HCT116 (cell line): ENCODE results near the gene CCDC91. TPM values are rescaled to one million over a fixed set of nuclear protein-coding genes. Genes with fewer than 3 reads are reported as not detected.

ENCODE experiments used
- ATAC-seq: fragments of 200-7000 bp; cut with Tn5 transposase; 2 replicates; pipeline ENCODE4 v1.9.1; 2020; ENCODE audit warnings: mild to moderate bottlenecking, moderate library complexity
- BruUV-seq: library from RNA; stranded (reverse); fragments of 400-500 nt; replicated peaks from 2 replicates; lab custom pipeline; 2021; lab: Mats Ljungman, UMichigan
- CTCF ChIA-PET: fragments of 300-600 bp; sonication (Branson Sonifier 250); formaldehyde crosslinking; loops from one replicate; lab custom pipeline; 2021; ENCODE audit warnings: antibody characterized with exemption; lab: Charles Lee
- POLR2A ChIA-PET: fragments of 300-600, 350-600 bp; sonication (Branson Sonifier 250); formaldehyde crosslinking; loops from one replicate; lab custom pipeline; 2021; ENCODE audit warnings: antibody characterized with exemption; lab: Charles Lee
- RAD21 ChIA-PET, 2 experiments: fragments of 300-600 bp; sonication (Branson Sonifier 250); formaldehyde crosslinking; loops; one replicate each; lab custom pipeline; 2023; ENCODE audit warnings: low total read pairs in 2 of 2; ENCODE audit not compliant: uncharacterized antibody in 2 of 2, unreplicated experiment in 2 of 2, low non-redundant PET in 1 of 2; lab: Charles Lee
- DNase-seq: peaks from one replicate; pipeline ENCODE4 v3.0.0-alpha.2; 2010; ENCODE audit warnings: low read depth, low spot score
- H2AFZ ChIP-seq: fragments of 200-600 bp; shearing (Covaris generic), sonication (generic); 2 replicates; pipeline ENCODE4 v1.6.1; 2017; ENCODE audit warnings: low read depth, mixed run types, mixed read lengths, antibody characterized with exemption, low read length; ENCODE audit not compliant: poor library complexity, severe bottlenecking
- H3K27ac ChIP-seq: 2 replicates; pipeline ENCODE4 v1.5.1; 2012; ENCODE audit warnings: low read depth, low read length
- H3K27me3 ChIP-seq: fragments of 200-600 bp; sonication (generic); 2 replicates; pipeline ENCODE4 v1.6.1; 2016; ENCODE audit warnings: mixed run types, low read length, mixed read lengths; ENCODE audit not compliant: insufficient read depth
- H3K36me3 ChIP-seq, 2 experiments: fragments of 200-500 bp in 1 of 2; fragments of 200-600 bp in 1 of 2; sonication (Bioruptor generic) in 1 of 2; sonication (generic) in 1 of 2; 2 replicates each; pipeline versions ENCODE4 v1.5.1 to v1.6.1; 2014 to 2016; ENCODE audit warnings: low read length in 2 of 2, inconsistent platforms in 1 of 2, mixed read lengths in 1 of 2, mixed run types in 1 of 2; ENCODE audit not compliant: insufficient read depth in 2 of 2, control insufficient read depth in 1 of 2
- H3K4me1 ChIP-seq, 2 experiments: fragments of 200-600 bp in 1 of 2; sonication (generic) in 1 of 2; 2 replicates each; pipeline versions ENCODE4 v1.5.1 to v1.6.1; 2012 to 2017; ENCODE audit warnings: low read length in 2 of 2, inconsistent platforms in 1 of 2, mild to moderate bottlenecking in 1 of 2, mixed read lengths in 1 of 2, mixed run types in 1 of 2, moderate library complexity in 1 of 2; ENCODE audit not compliant: insufficient read depth in 2 of 2, control insufficient read depth in 1 of 2
- H3K4me2 ChIP-seq: fragments of 200-600 bp; sonication (generic); 2 replicates; pipeline ENCODE4 v1.6.1; 2017; ENCODE audit warnings: mixed run types, low read length, mixed read lengths
- H3K4me3 ChIP-seq, 2 experiments: fragments of 200-600 bp in 1 of 2; sonication (generic) in 1 of 2; replicated peaks in 1 of 2; 2 replicates each; pipeline ENCODE4 v1.5.1; 2011 to 2016; ENCODE audit warnings: low read length in 2 of 2, control low read depth in 1 of 2, low read depth in 1 of 2, mild to moderate bottlenecking in 1 of 2, mixed read lengths in 1 of 2, mixed run types in 1 of 2
- H3K79me2 ChIP-seq: fragments of 200-600 bp; sonication (generic); 2 replicates; pipeline ENCODE4 v1.6.1; 2017; ENCODE audit warnings: mild to moderate bottlenecking, mixed run types, low read length, moderate library complexity, mixed read lengths; ENCODE audit not compliant: insufficient read depth
- H3K9ac ChIP-seq: fragments of 200-600 bp; sonication (generic); 2 replicates; pipeline ENCODE4 v1.6.1; 2016; ENCODE audit warnings: low read length, mixed read lengths
- H3K9me2 ChIP-seq: fragments of 200-600 bp; sonication (generic), shearing (Covaris generic); 2 replicates; pipeline ENCODE4 v1.6.1; 2017; ENCODE audit warnings: mixed run types, mild to moderate bottlenecking, moderate library complexity; ENCODE audit not compliant: insufficient read depth
- H3K9me3 ChIP-seq, 2 experiments: fragments of 200-500 bp in 1 of 2; fragments of 200-600 bp in 1 of 2; sonication (Bioruptor generic) in 1 of 2; sonication (generic) in 1 of 2; 2 replicates each; pipeline ENCODE4 v1.6.1; 2014 to 2017; ENCODE audit warnings: low read length in 2 of 2, mixed read lengths in 2 of 2, inconsistent platforms in 1 of 2, low read depth in 1 of 2, mild to moderate bottlenecking in 1 of 2, mixed run types in 1 of 2, moderate library complexity in 1 of 2; ENCODE audit not compliant: control insufficient read depth in 1 of 2, insufficient read depth in 1 of 2
- H4K20me1 ChIP-seq: fragments of 200-600 bp; sonication (generic), shearing (Covaris generic); 2 replicates; pipeline ENCODE4 v1.6.1; 2017; ENCODE audit warnings: mixed run types, mild to moderate bottlenecking, moderate library complexity; ENCODE audit not compliant: insufficient read depth
- ATF3 ChIP-seq: IDR thresholded peaks from 2 replicates; pipeline ENCODE4 v1.6.1; 2012
- CBX3 ChIP-seq: IDR thresholded peaks from 2 replicates; pipeline ENCODE4 v1.6.1; 2012; ENCODE audit warnings: low read depth
- CTCF ChIP-seq, 3 experiments: fragments of 200-600 bp in 1 of 3; sonication (generic) in 1 of 3; IDR thresholded peaks in 2 of 3; conservative IDR thresholded peaks in 1 of 3; 2 replicates each; pipeline ENCODE4 v1.5.1; 2012 to 2017; ENCODE audit warnings: low read depth in 2 of 3, low read length in 2 of 3, antibody characterized with exemption in 1 of 3, borderline replicate concordance in 1 of 3, control low read depth in 1 of 3, mild to moderate bottlenecking in 1 of 3, mixed read lengths in 1 of 3, mixed run types in 1 of 3, moderate library complexity in 1 of 3; ENCODE audit not compliant: insufficient read depth in 1 of 3
- EGR1 ChIP-seq: IDR thresholded peaks from 2 replicates; pipeline ENCODE4 v1.6.1; 2012; ENCODE audit warnings: low read depth
- ELF1 ChIP-seq: IDR thresholded peaks from 2 replicates; pipeline ENCODE4 v1.6.1; 2012; ENCODE audit warnings: low read depth, borderline replicate concordance
- EZH2phosphoT487 ChIP-seq: fragments of 200-600 bp; IDR thresholded peaks from 2 replicates; pipeline ENCODE4 v1.6.1; 2018; ENCODE audit warnings: antibody characterized with exemption, borderline replicate concordance
- FOSL1 ChIP-seq: IDR thresholded peaks from 2 replicates; pipeline ENCODE4 v1.6.1; 2012; ENCODE audit warnings: low read depth
- JUND ChIP-seq: IDR thresholded peaks from 2 replicates; pipeline ENCODE4 v1.6.1; 2012
- MAX ChIP-seq: IDR thresholded peaks from 2 replicates; pipeline ENCODE4 v1.6.1; 2012
- POLR2A ChIP-seq: IDR thresholded peaks from 2 replicates; pipeline ENCODE4 v1.7.0; 2011; ENCODE audit warnings: borderline replicate concordance; ENCODE audit not compliant: insufficient read depth, insufficient read length; ENCODE audit errors: extremely low read depth
- POLR2AphosphoS5 ChIP-seq: IDR thresholded peaks from 2 replicates; pipeline ENCODE4 v1.6.1; 2011; ENCODE audit warnings: mild to moderate bottlenecking, low read depth, low read length, moderate library complexity
- SIN3A ChIP-seq: IDR thresholded peaks from 2 replicates; pipeline ENCODE4 v1.6.1; 2012; ENCODE audit warnings: low read depth
- SP1 ChIP-seq: IDR thresholded peaks from 2 replicates; pipeline ENCODE4 v1.6.1; 2012; ENCODE audit warnings: low read depth
- TCF7L2 ChIP-seq: IDR thresholded peaks from 2 replicates; pipeline ENCODE4 v1.7.0; 2011; ENCODE audit warnings: borderline replicate concordance, inconsistent platforms; ENCODE audit not compliant: insufficient read depth, insufficient read length; ENCODE audit errors: extremely low read depth
- YY1 ChIP-seq: IDR thresholded peaks from 2 replicates; pipeline ENCODE4 v1.6.1; 2011; ENCODE audit warnings: low read length, low read depth, moderate library complexity, mild to moderate bottlenecking; ENCODE audit not compliant: insufficient replicate concordance; ENCODE audit errors: extremely low read depth
- ZFX ChIP-seq: fragments of 450-650 bp; IDR thresholded peaks from 2 replicates; pipeline ENCODE4 v1.6.1; 2017
- ZNF274 ChIP-seq: fragments of 200-500 bp; sonication (Bioruptor generic); IDR thresholded peaks from 2 replicates; pipeline ENCODE4 v1.6.1; 2014; ENCODE audit warnings: mild to moderate bottlenecking, low read depth, low read length, inconsistent platforms
- intact Hi-C: fragments of 100-400 bp; cut with micrococcal nuclease; formaldehyde crosslinking; loops from 2 replicates; pipeline ENCODE4 v1.10.0; 2022
- total RNA-seq: library from RNA; stranded (reverse); gene quantifications from one replicate; pipeline ENCODE4 v1.2.1, GENCODE V29; 2021; ENCODE audit not compliant: unreplicated experiment
- TF ChIP-seq, protein P1 (sequence below): IDR thresholded peaks from 2 replicates; pipeline ENCODE4 v1.6.1; 2011; ENCODE audit warnings: mild to moderate bottlenecking, low read length, moderate library complexity; ENCODE audit not compliant: insufficient replicate concordance; ENCODE audit errors: extremely low read depth

The CCDC91 gene
- total RNA-seq, 1 experiment from 2014 or later, result 18.1 TPM

DNA sequence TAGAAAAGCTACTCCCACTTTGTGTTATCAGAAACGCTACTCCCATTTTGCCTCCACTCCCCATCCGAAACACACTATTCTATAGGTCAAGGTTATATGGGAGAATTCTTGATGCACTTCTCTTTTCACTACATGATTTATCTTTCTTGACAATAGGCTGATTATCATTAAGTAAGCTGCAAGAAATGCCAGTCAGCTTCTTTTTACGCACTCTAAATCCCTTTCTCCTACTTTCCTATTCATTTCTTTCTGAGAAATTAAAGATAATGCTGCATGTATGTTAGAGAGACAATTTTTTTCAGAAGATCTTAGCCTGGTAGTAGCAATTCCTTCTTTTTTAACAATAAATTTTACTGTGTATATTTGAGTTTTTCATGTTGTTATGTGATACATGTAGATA, 41.0 kb upstream of the CCDC91 start:
- Histone ChIP-seq H3K9me2 (no peaks in the 10 kb centered on the region), H3K27ac (no peak overlapping the region), H3K36me3 (no peaks in the 10 kb centered on the region), H3K4me1 (no peaks in the 10 kb centered on the region), H3K9me3 (no peaks in the 10 kb centered on the region), H2AFZ (no peak overlapping the region), H3K79me2 (no peaks in the 10 kb centered on the region), H3K4me3 (no peak overlapping the region), H3K27me3 (no peaks in the 10 kb centered on the region), H3K4me2 (no peak overlapping the region), H3K9ac (no peak overlapping the region), H4K20me1 (no peaks in the 10 kb centered on the region)
- ChIA-PET CTCF (no interaction called here), POLR2A (no interaction called here), RAD21 (no interaction called here)
- intact Hi-C loops, result no loop called here
- no peak for DNase-seq
- ATAC-seq, result no peak
- TF ChIP-seq TCF7L2 (no peak), POLR2A (no peak), EZH2phosphoT487 (no peak), YY1 (no peak), ZNF274 (no peak), EGR1 (no peak), ELF1 (no peak), POLR2AphosphoS5 (no peak), CBX3 (no peak), ZFX (no peak), JUND (no peak), SP1 (no peak)
- BruUV-seq, result no TSS peak

GRCh38 chr12:28156362-28156761, 33.9 kb upstream of the CCDC91 start:
- H3K79me2 ChIP-seq, result no peaks in the 10 kb centered on the region
- ChIA-PET CTCF (interaction anchor here (1.0 kb wide), 1 partner anchor 17 kb away, joined by 3 read pairs; no protein-coding TSS in a partner anchor), RAD21 (no interaction called here), POLR2A (no interaction called here)
- no peak overlapping the region for H3K4me3 ChIP-seq
- no peak overlapping the region for H3K9ac ChIP-seq
- intact Hi-C loops, result no loop called here
- H2AFZ ChIP-seq, result no peak overlapping the region
- no peaks in the 10 kb centered on the region for H3K36me3 ChIP-seq
- H3K4me2 ChIP-seq, result no peak overlapping the region
- no peaks in the 10 kb centered on the region for H4K20me1 ChIP-seq
- no peak for ATAC-seq
- H3K27ac ChIP-seq, result no peak overlapping the region
- no peak for DNase-seq
- no peaks in the 10 kb centered on the region for H3K27me3 ChIP-seq
- no TSS peak for BruUV-seq
- no peaks in the 10 kb centered on the region for H3K9me2 ChIP-seq
- H3K4me1 ChIP-seq, result no peaks in the 10 kb centered on the region
- H3K9me3 ChIP-seq, result no peaks in the 10 kb centered on the region
- TF ChIP-seq, protein P1, sequence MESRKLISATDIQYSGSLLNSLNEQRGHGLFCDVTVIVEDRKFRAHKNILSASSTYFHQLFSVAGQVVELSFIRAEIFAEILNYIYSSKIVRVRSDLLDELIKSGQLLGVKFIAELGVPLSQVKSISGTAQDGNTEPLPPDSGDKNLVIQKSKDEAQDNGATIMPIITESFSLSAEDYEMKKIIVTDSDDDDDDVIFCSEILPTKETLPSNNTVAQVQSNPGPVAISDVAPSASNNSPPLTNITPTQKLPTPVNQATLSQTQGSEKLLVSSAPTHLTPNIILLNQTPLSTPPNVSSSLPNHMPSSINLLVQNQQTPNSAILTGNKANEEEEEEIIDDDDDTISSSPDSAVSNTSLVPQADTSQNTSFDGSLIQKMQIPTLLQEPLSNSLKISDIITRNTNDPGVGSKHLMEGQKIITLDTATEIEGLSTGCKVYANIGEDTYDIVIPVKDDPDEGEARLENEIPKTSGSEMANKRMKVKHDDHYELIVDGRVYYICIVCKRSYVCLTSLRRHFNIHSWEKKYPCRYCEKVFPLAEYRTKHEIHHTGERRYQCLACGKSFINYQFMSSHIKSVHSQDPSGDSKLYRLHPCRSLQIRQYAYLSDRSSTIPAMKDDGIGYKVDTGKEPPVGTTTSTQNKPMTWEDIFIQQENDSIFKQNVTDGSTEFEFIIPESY, result no peak
- no peak for TF ChIP-seq MAX
- TF ChIP-seq POLR2AphosphoS5, result no peak
- TF ChIP-seq CTCF (IDR thresholded peaks at IDR 0.05 in 2 of 3, conservative IDR thresholded peaks at IDR 0.05 in 1 of 3; ENCODE audit: borderline replicate concordance in 1 of 3, insufficient read depth in 1 of 3, low read depth in 2 of 3, low read length in 2 of 3), result no peak
- no peak for TF ChIP-seq SP1
- TF ChIP-seq FOSL1, result no peak
- no peak for TF ChIP-seq ZFX
- TF ChIP-seq JUND, result no peak
- TF ChIP-seq POLR2A, result no peak
- no peak for TF ChIP-seq ATF3
- TF ChIP-seq SIN3A, result no peak
- no peak for TF ChIP-seq ELF1
- no peak for TF ChIP-seq YY1
